Stimulated activated naive CD4-positive, alpha-beta T cell (primary cell): ENCODE measurements around the gene MUC5B.

Experiments used
- DNase-seq, 6 experiments: peaks; one replicate each; lab custom pipeline; 2025; lab: John Stamatoyannopoulos, UW

The MUC5B gene

GRCh38 chr11:1192741-1193325 lies 30.0 kb upstream of the MUC5B start:
- no peak for DNase-seq

- no peak for DNase-seq
Observed at GRCh38 chr11:1193326-1194230, 29.3 kb upstream of the MUC5B start.

- DNase-seq: no peak
Observed at GRCh38 chr11:1194231-1194976, 28.5 kb upstream of the MUC5B start.

GRCh38 chr11:1194977-1195681 lies 27.7 kb upstream of the MUC5B start:
- no peak for DNase-seq

GRCh38 chr11:1195682-1196515 lies 27.0 kb upstream of the MUC5B start:
- DNase-seq: no peak

GRCh38 chr11:1196516-1197391 lies 26.1 kb upstream of the MUC5B start:
- DNase-seq: no peak

GRCh38 chr11:1197431-1197885 lies 25.4 kb upstream of the MUC5B start:
- DNase-seq: no peak

GRCh38 chr11:1197886-1198560 lies 24.8 kb upstream of the MUC5B start:
- no peak for DNase-seq

GRCh38 chr11:1198561-1199240 lies 24.2 kb upstream of the MUC5B start:
- DNase-seq: no peak

- DNase-seq: no peak
Observed at GRCh38 chr11:1199241-1199750, 23.6 kb upstream of the MUC5B start.

- no peak for DNase-seq
Observed at GRCh38 chr11:1199751-1200610, 22.9 kb upstream of the MUC5B start.

GRCh38 chr11:1200611-1201191 lies 22.2 kb upstream of the MUC5B start:
- DNase-seq: no peak

- no peak for DNase-seq
Observed at GRCh38 chr11:1201395-1202153, 21.3 kb upstream of the MUC5B start.

- DNase-seq: peak in 1 of 6 experiments; percentile 6
Observed at GRCh38 chr11:1202154-1202775, 20.6 kb upstream of the MUC5B start.

- peak; percentile 12 to 68 (median 44) for DNase-seq
Observed at GRCh38 chr11:1202776-1203504, 19.9 kb upstream of the MUC5B start.
